VCaP (cell line): ENCODE results near the gene SEMA3E.
"Not testable (repeated sequence)": the region's sequence is repeated elsewhere in the genome, so short reads cannot be mapped to it uniquely, and the experiment has no call there.

Experiments
- H3K27ac ChIP-seq: fragments of 450-650 bp; 2 replicates; pipeline ENCODE4 v1.5.1; 2017
- CTCF ChIP-seq: fragments of 450-650 bp; conservative IDR thresholded peaks from 2 replicates; pipeline ENCODE4 v1.5.1; 2017; ENCODE audit warnings: mild to moderate bottlenecking, moderate library complexity

Gene SEMA3E

DNA sequence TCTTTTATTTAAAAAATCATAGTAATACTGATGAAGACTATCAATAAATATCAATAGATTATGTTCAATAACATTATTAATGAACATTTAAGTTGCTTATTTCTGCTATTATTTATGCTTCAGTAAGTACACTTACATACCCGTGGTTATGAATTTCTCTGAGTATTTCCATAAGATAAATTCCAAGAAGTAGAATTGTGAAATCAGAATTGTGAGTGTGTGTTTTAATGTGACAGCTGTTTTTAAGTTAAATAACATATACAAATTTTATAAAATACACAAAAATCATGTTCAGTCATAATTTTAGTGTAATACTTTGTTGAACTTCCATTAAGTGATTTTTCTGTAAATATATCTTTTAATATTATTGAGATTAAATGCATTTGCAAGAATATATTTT is 37.5 kb upstream of the SEMA3E start:
- H3K27ac ChIP-seq = no peak overlapping the region
- TF ChIP-seq CTCF = no peak

GRCh38 chr7:83684928-83685327 is 36.0 kb upstream of the SEMA3E start:
- TF ChIP-seq CTCF = no peak
- H3K27ac ChIP-seq = no peak overlapping the region

DNA sequence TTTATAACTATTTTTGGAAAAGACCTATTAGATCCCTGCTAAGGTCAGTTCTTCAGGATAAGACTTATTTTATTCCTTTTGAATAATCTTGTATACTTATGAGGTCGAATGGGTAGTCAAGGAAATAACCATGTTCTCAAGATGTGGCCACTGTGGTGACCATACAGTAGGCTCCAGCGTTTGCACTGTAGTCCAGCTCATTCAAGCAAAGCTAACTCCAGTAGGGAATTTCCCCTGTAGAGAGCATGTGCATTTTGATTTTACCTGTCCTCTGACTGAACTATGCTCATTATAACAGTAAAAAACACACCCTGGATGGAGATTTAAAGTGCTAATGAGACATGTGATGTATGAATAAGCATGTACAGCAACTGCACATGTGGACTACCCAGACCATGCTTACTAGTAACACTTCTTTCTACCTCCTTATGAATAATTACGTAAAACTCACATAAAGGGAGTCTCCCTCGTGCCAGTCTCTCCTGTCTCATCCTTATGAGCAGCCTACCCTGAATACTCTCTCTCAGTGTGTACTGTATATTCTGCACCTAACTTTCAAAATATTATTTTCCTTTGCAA is 32.4 kb upstream of the SEMA3E start:
- TF ChIP-seq CTCF = no peak
- H3K27ac ChIP-seq = no peak overlapping the region

- no peak for TF ChIP-seq CTCF
- H3K27ac ChIP-seq = no peak overlapping the region
Observed at GRCh38 chr7:83677180-83677866, 28.4 kb upstream of the SEMA3E start.

- not testable (repeated sequence) for H3K27ac ChIP-seq
Observed at GRCh38 chr7:83673291-83673690, 24.4 kb upstream of the SEMA3E start.

- no peak for TF ChIP-seq CTCF
Observed at GRCh38 chr7:83672157-83672556, 23.2 kb upstream of the SEMA3E start.

DNA sequence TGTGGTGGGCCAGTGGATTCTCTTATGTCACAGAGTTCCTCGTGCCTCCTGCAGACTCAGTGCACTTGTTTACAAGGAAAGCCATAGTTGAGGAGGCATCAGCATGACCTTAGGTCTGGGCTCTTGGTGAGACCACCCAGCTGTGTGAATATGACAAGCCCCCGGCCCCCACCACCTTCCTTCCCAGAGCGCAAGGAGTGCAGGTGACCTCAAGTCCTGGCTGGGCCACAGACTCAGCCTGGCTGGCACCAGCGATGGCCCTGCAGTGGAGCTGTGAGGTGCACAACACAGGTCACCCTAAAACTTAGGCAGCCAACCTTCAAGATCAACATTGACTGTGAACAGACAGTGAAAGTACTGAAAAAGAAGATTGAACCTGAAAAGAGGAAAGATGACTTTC is 14.2 kb upstream of the SEMA3E start:
- TF ChIP-seq CTCF = no peak
- no peak overlapping the region for H3K27ac ChIP-seq

More at GRCh38 chr7:83672157-83672556, 23.2 kb upstream of the SEMA3E start:
- H3K27ac ChIP-seq = no peak overlapping the region

DNA sequence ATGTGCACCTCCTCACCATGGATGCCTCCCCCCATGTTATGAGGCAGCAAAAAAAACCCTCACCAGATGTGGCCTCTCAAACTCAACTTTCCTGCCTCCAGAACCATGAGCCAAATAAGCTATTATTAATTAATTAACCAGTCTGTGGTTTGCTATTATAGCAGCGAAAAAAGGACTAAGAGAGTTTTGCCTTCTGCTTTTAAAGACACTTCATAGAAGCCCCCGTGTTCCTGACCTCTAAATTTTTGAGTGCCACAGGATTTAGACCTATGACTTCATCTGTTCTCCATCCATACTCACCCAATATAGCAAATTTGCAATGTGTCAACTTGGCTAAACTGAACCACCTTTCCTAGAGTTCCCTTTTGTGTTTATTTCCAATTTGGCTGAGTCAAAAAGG is 9.2 kb upstream of the SEMA3E start:
- TF ChIP-seq CTCF = no peak
- no peak overlapping the region for H3K27ac ChIP-seq
